WTC11 (cell line): Measurements from ENCODE around the gene DUSP2. TPM values are rescaled to one million over a fixed set of nuclear protein-coding genes. Genes with fewer than 3 reads are reported as not detected.

Experiments used
- ATAC-seq: fragments of 200-7000 bp; cut with Tn5 transposase; 2 replicates; pipeline ENCODE4 v1.10.0; 2021; ENCODE audit warnings: mild to moderate bottlenecking, moderate library complexity
- CTCF ChIA-PET: fragments of 300-600 bp; sonication (Branson Sonifier 250); formaldehyde crosslinking; loops from one replicate; lab custom pipeline; 2021; ENCODE audit warnings: antibody characterized with exemption; lab: Charles Lee
- POLR2A ChIA-PET: fragments of 350-600 bp; sonication (Branson Sonifier 250); formaldehyde crosslinking; loops from one replicate; lab custom pipeline; 2021; ENCODE audit warnings: antibody characterized with exemption; lab: Charles Lee
- DNase-seq: peaks from one replicate; pipeline ENCODE4 v3.0.0; 2021; ENCODE audit warnings: low spot score
- H3K27ac Mint-ChIP-seq: 2 replicates; pipeline ENCODE4 v1.8.0; 2021; ENCODE audit warnings: mixed read lengths
- H3K27me3 Mint-ChIP-seq: 2 replicates; pipeline ENCODE4 v1.8.0; 2021; ENCODE audit warnings: low read depth, mild to moderate bottlenecking, moderate library complexity, mixed read lengths
- H3K36me3 Mint-ChIP-seq: 2 replicates; pipeline ENCODE4 v1.8.0; 2021; ENCODE audit warnings: mixed read lengths
- H3K4me1 Mint-ChIP-seq: 2 replicates; pipeline ENCODE4 v1.8.0; 2022; ENCODE audit warnings: mixed read lengths
- H3K4me3 Mint-ChIP-seq: 2 replicates; pipeline ENCODE4 v1.8.0; 2021; ENCODE audit warnings: mild to moderate bottlenecking, moderate library complexity, mixed read lengths
- H3K9me3 Mint-ChIP-seq: 2 replicates; pipeline ENCODE4 v1.8.0; 2021; ENCODE audit warnings: mixed read lengths
- AR ChIP-seq: fragments of 250-450 bp; sonication (Bioruptor Pico); IDR thresholded peaks from 2 replicates; pipeline ENCODE4 v1.9.0; 2021; ENCODE audit warnings: mild to moderate bottlenecking
- ATF2 ChIP-seq: sonication (generic); formaldehyde crosslinking; IDR thresholded peaks from 2 replicates; pipeline ENCODE4 v1.8.1; 2022; ENCODE audit warnings: low read depth, missing genetic modification reagents, borderline replicate concordance
- ATF6 ChIP-seq: sonication (generic); formaldehyde crosslinking; IDR thresholded peaks from 2 replicates; pipeline ENCODE4 v1.8.1; 2023; ENCODE audit warnings: mild to moderate bottlenecking, missing genetic modification reagents
- ERG ChIP-seq: fragments of 250-450 bp; sonication (Bioruptor Pico); IDR thresholded peaks from 2 replicates; pipeline ENCODE4 v1.8.0; 2021; ENCODE audit warnings: mild to moderate bottlenecking
- ESRRA ChIP-seq: sonication (generic); formaldehyde crosslinking; IDR thresholded peaks from 2 replicates; pipeline ENCODE4 v1.8.1; 2022; ENCODE audit warnings: mild to moderate bottlenecking, missing genetic modification reagents, borderline replicate concordance
- GABPB1 ChIP-seq: sonication (generic); formaldehyde crosslinking; IDR thresholded peaks from 2 replicates; pipeline ENCODE4 v1.8.1; 2023; ENCODE audit warnings: mild to moderate bottlenecking, missing genetic modification reagents
- GRHL2 ChIP-seq: fragments of 250-450 bp; sonication (Bioruptor Pico); IDR thresholded peaks from 2 replicates; pipeline ENCODE4 v1.8.0; 2022; ENCODE audit warnings: mild to moderate bottlenecking, moderate library complexity; ENCODE audit not compliant: insufficient replicate concordance, severe bottlenecking
- HMGA2 ChIP-seq: fragments of 250-450 bp; sonication (Bioruptor Pico); IDR thresholded peaks from 2 replicates; pipeline ENCODE4 v1.4.0; 2021; ENCODE audit warnings: mild to moderate bottlenecking, moderate library complexity
- JUN ChIP-seq: sonication (generic); formaldehyde crosslinking; IDR thresholded peaks from 2 replicates; pipeline ENCODE4 v1.8.0; 2023; ENCODE audit warnings: mild to moderate bottlenecking, missing genetic modification reagents
- KAT7 ChIP-seq: sonication (generic); formaldehyde crosslinking; IDR thresholded peaks from 2 replicates; pipeline ENCODE4 v1.8.1; 2023; ENCODE audit warnings: missing genetic modification reagents, mild to moderate bottlenecking, borderline replicate concordance
- MAX ChIP-seq: sonication (generic); formaldehyde crosslinking; IDR thresholded peaks from 2 replicates; pipeline ENCODE4 v1.8.0; 2022; ENCODE audit warnings: mild to moderate bottlenecking, missing genetic modification reagents
- NFATC4 ChIP-seq: fragments of 250-450 bp; sonication (Bioruptor Pico); IDR thresholded peaks from 2 replicates; pipeline ENCODE4 v1.9.0; 2021; ENCODE audit warnings: mild to moderate bottlenecking
- NFE2L1 ChIP-seq: sonication (generic); formaldehyde crosslinking; IDR thresholded peaks from 2 replicates; pipeline ENCODE4 v1.8.1; 2023; ENCODE audit warnings: missing genetic modification reagents
- NFYB ChIP-seq: sonication (generic); formaldehyde crosslinking; conservative IDR thresholded peaks from 2 replicates; pipeline ENCODE4 v1.8.0; 2022; ENCODE audit warnings: low read depth, missing genetic modification reagents
- NR1H2 ChIP-seq: sonication (generic); formaldehyde crosslinking; IDR thresholded peaks from 2 replicates; pipeline ENCODE4 v1.9.0; 2021; ENCODE audit warnings: mild to moderate bottlenecking, moderate library complexity, missing genetic modification reagents
- NR2C2 ChIP-seq: sonication (generic); formaldehyde crosslinking; IDR thresholded peaks from 2 replicates; pipeline ENCODE4 v1.8.0; 2022; ENCODE audit warnings: mild to moderate bottlenecking, missing genetic modification reagents
- SMAD3 ChIP-seq: sonication (generic); formaldehyde crosslinking; IDR thresholded peaks from 2 replicates; pipeline ENCODE4 v1.8.0; 2022; ENCODE audit warnings: missing genetic modification reagents, mild to moderate bottlenecking, borderline replicate concordance
- STAT6 ChIP-seq: sonication (generic); formaldehyde crosslinking; conservative IDR thresholded peaks from 2 replicates; pipeline ENCODE4 v1.8.1; 2023; ENCODE audit warnings: mild to moderate bottlenecking, low read depth, missing genetic modification reagents, moderate library complexity
- TCF7 ChIP-seq: sonication (generic); formaldehyde crosslinking; IDR thresholded peaks from 2 replicates; pipeline ENCODE4 v1.8.0; 2022; ENCODE audit warnings: mild to moderate bottlenecking, low read depth, missing genetic modification reagents, moderate library complexity
- USF2 ChIP-seq: sonication (generic); formaldehyde crosslinking; IDR thresholded peaks from 2 replicates; pipeline ENCODE4 v1.8.1; 2023; ENCODE audit warnings: mild to moderate bottlenecking, missing genetic modification reagents, moderate library complexity
- ZBTB21 ChIP-seq: sonication (generic); formaldehyde crosslinking; IDR thresholded peaks from 2 replicates; pipeline ENCODE4 v1.8.1; 2023; ENCODE audit warnings: mild to moderate bottlenecking, missing genetic modification reagents, borderline replicate concordance
- ZNF263 ChIP-seq: sonication (generic); formaldehyde crosslinking; IDR thresholded peaks from 2 replicates; pipeline ENCODE4 v1.8.1; 2022; ENCODE audit warnings: low read depth, mild to moderate bottlenecking, moderate library complexity, missing genetic modification reagents
- total RNA-seq: library from RNA; stranded (reverse); gene quantifications from 3 replicates; pipeline ENCODE4 v1.2.3, GENCODE V29; 2021

DUSP2 gene
- total RNA-seq, 1 experiment from 2014 or later, result 4.7 TPM

GRCh38 chr2:96119389-96119751 lies 25.9 kb downstream of the DUSP2 start:
- no peaks in the 10 kb centered on the region for H3K36me3 Mint-ChIP-seq
- ATAC-seq, result no peak
- peaks cover 26% of the 10 kb centered on the region for H3K4me1 Mint-ChIP-seq
- H3K4me3 Mint-ChIP-seq, result no peak overlapping the region
- H3K27me3 Mint-ChIP-seq, result peaks cover 40% of the 10 kb centered on the region
- H3K27ac Mint-ChIP-seq, result no peak overlapping the region
- DNase-seq, result no peak
- CTCF ChIA-PET, result interaction anchor here (1.4 kb wide), 1 partner anchor 20 kb away, joined by 6 read pairs; no protein-coding TSS in a partner anchor
- H3K9me3 Mint-ChIP-seq, result no peaks in the 10 kb centered on the region
- 0 out of 2 replicates have a peak, but pooled peaks have one; percentile 20 for TF ChIP-seq GABPB1 (CRISPR knock-in tag)
- no peak for TF ChIP-seq NFE2L1 (CRISPR knock-in tag)
- no peak for TF ChIP-seq TCF7 (CRISPR knock-in tag)
- TF ChIP-seq STAT6 (CRISPR knock-in tag), result no peak
- TF ChIP-seq NR1H2 (CRISPR knock-in tag), result no peak
- POLR2A ChIA-PET, result no interaction called here

GRCh38 chr2:96118698-96119388 lies 26.4 kb downstream of the DUSP2 start:
- H3K4me1 Mint-ChIP-seq, result peaks cover 26% of the 10 kb centered on the region
- ChIA-PET POLR2A (no interaction called here), CTCF (interaction anchor here (0.6 to 4.3 kb wide), 10 partner anchors 11 to 127 kb away, joined by 3 to 49 read pairs (median 14); partner anchors contain the start of genes ANKRD36C and ASTL)
- H3K27me3 Mint-ChIP-seq, result peaks cover 40% of the 10 kb centered on the region
- no peak for ATAC-seq
- no peaks in the 10 kb centered on the region for H3K36me3 Mint-ChIP-seq
- H3K27ac Mint-ChIP-seq, result no peak overlapping the region
- no peaks in the 10 kb centered on the region for H3K9me3 Mint-ChIP-seq
- H3K4me3 Mint-ChIP-seq, result no peak overlapping the region
- DNase-seq, result no peak
- no peak for TF ChIP-seq NFATC4 (CRISPR knock-in tag)
- TF ChIP-seq ATF2 (CRISPR knock-in tag), result no peak
- TF ChIP-seq ZBTB21 (CRISPR knock-in tag), result no peak
- TF ChIP-seq SMAD3 (CRISPR knock-in tag), result no peak
- no peak for TF ChIP-seq KAT7 (CRISPR knock-in tag)
- no peak for TF ChIP-seq MAX
- no peak for TF ChIP-seq JUN (CRISPR knock-in tag)
- no peak for TF ChIP-seq GRHL2 (CRISPR knock-in tag)
- no peak for TF ChIP-seq HMGA2 (CRISPR knock-in tag)
- TF ChIP-seq ZNF263 (CRISPR knock-in tag), result no peak
- TF ChIP-seq USF2 (CRISPR knock-in tag), result no peak
- TF ChIP-seq NR2C2 (CRISPR knock-in tag), result no peak
- no peak for TF ChIP-seq ESRRA (CRISPR knock-in tag)
- TF ChIP-seq AR (CRISPR knock-in tag), result no peak
- TF ChIP-seq ATF6 (CRISPR knock-in tag), result no peak
- no peak for TF ChIP-seq TCF7 (CRISPR knock-in tag)
- TF ChIP-seq ERG (CRISPR knock-in tag), result no peak
- no peak for TF ChIP-seq NFYB
